C4-2B (cell line): ENCODE measurements around the gene IWS1.
"Not testable (repeated sequence)": the region's sequence is repeated elsewhere in the genome, so short reads cannot be mapped to it uniquely, and the experiment has no call there.

Experiments used
- H3K27ac ChIP-seq: fragments of 450-650 bp; 2 replicates; pipeline ENCODE4 v1.5.1; 2017
- ZFX ChIP-seq: fragments of 450-650 bp; IDR thresholded peaks from 2 replicates; pipeline ENCODE4 v1.6.1; 2017
- TF ChIP-seq, protein P1 (sequence below): fragments of 450-650 bp; conservative IDR thresholded peaks from 2 replicates; pipeline ENCODE4 v1.5.1; 2017; ENCODE audit warnings: mild to moderate bottlenecking

Gene IWS1

DNA sequence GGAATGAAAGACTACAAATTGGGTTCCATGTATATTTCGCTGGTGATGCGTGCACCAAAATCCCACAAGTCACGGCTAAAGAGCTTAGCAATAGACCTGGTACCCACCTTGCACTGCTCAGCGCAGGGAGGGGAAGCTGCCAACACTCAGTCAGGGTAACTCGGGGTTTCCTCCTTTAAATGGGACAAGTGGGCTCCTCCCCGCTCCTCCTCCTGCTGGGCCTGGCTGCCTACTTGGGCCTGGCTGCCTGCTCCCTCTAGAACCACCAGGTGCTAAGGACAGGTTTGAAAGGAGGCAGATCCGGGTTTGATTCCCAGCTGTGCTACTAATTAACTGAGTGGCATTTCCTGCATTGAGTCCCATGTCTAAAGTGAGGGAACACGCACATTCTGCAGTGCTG, 32.6 kb upstream of the IWS1 start:
- TF ChIP-seq, protein P1, sequence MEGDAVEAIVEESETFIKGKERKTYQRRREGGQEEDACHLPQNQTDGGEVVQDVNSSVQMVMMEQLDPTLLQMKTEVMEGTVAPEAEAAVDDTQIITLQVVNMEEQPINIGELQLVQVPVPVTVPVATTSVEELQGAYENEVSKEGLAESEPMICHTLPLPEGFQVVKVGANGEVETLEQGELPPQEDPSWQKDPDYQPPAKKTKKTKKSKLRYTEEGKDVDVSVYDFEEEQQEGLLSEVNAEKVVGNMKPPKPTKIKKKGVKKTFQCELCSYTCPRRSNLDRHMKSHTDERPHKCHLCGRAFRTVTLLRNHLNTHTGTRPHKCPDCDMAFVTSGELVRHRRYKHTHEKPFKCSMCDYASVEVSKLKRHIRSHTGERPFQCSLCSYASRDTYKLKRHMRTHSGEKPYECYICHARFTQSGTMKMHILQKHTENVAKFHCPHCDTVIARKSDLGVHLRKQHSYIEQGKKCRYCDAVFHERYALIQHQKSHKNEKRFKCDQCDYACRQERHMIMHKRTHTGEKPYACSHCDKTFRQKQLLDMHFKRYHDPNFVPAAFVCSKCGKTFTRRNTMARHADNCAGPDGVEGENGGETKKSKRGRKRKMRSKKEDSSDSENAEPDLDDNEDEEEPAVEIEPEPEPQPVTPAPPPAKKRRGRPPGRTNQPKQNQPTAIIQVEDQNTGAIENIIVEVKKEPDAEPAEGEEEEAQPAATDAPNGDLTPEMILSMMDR = no peak
- no peak for TF ChIP-seq ZFX
- no peak overlapping the region for H3K27ac ChIP-seq

DNA sequence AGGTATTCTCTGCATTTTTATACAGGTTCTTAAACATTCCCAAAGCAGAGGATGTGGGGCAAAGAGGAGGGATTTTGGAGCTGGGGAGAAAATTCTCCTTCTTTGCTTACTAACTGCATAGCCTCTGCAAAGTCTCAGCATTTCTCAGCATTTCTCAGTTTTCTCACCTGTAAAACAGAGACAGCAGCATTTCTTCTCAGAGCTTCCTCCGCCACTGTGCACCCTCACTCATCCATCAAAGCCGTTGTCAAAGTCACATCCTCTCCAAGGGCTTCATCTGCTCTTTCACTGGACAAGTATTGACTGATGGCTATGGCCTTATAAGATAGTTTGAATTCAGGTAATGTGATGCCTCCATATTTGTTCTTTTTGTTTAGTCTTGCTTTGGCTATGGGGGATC, 26.6 kb upstream of the IWS1 start:
- TF ChIP-seq, protein P1 = no peak
- TF ChIP-seq ZFX = no peak
- no peak overlapping the region for H3K27ac ChIP-seq

DNA sequence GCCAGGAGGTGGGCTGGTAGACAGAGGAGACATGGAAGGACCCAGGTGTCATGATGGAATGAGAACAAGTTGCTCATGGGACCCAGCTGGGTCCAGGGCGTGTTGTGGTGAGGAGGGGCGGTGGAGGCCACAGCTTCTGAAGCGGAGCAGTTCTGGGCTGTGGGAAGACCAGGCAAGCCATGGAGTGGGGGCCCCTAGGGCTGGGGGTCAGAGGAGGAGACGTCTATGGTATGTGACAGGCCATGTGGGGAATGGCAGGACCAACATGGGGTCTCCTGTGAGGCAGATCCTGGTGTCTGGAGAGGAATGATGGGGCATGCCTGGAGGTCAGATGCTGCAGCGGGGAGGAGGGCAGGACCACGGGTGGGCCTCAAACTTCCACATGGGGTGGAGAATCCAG, 26.0 kb upstream of the IWS1 start:
- TF ChIP-seq, protein P1 = no peak
- TF ChIP-seq ZFX = no peak
- no peak overlapping the region for H3K27ac ChIP-seq

DNA sequence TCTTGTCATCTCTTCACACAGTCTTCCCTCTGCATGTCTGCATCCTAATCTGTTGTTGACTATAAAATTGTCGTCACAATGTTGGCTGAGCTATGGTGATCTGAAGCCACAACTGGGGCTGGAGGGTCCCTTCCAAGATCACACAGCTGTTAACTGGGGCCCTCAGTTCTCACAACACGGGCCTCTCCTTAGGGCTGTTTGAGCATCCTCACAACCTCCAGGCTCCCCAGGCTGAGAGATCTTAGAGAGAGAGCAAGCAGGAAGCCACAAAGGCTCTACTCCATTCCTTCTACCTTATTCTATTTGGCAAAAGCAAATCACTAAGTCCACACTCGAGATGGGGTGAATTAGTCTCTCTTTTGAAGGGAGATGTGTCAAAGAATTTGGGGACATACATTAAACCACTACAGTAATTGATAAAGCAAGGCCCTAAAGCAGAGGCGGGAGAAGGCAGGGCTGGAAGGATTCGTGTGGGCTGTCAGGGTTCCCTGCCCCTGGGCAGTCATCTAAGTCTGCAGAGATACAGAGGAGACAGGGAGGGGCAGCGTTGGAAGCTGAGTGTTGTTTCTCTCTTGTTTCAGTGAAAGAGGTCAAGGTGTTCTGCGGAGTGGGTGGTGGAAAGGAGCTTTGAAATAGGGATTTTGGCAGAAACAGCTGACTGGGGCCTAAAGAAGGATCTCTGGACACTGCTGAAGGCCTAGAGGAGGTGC, 25.1 kb upstream of the IWS1 start:
- TF ChIP-seq, protein P1 = no peak
- TF ChIP-seq ZFX = no peak
- no peak overlapping the region for H3K27ac ChIP-seq

DNA sequence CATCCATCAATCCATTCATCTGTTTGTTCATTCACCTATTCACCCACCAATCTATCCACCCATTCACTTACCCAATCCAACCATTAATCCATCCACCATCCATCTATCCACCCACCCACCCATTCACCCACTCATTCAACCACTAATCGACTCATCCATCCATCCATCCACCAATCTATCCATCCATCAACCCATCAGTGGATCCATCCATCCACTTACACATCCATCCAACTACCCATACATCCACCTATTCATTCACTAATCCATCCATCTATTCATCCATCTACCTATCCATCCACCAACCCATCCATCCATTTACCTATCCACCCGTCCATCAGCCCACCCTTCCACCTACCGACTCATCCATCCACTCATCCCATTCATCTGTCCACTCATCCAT, 20.5 kb upstream of the IWS1 start:
- TF ChIP-seq, protein P1 = no peak
- TF ChIP-seq ZFX = no peak
- H3K27ac ChIP-seq = no peak overlapping the region

DNA sequence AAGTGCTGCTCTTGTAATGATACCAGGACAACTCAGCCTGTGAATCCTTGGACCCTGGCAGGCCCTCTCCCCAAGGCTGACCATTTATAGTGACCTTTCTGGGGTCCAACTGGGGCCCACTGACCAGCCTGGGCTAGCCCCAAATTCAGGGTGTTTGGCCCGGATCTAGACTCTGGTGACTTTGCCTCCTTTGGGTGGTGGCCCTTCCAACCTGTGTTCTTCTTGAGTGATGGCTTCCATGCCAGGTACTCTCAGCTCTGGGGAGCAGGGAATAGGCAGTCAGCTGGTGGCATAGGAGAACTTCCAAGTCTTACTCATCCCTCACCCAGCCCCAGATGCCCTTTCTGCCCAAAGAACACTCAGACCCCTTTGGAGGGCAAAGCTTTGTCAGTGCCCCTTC, 19.5 kb upstream of the IWS1 start:
- no peak for TF ChIP-seq ZFX
- TF ChIP-seq, protein P1 = no peak
- no peak overlapping the region for H3K27ac ChIP-seq

DNA sequence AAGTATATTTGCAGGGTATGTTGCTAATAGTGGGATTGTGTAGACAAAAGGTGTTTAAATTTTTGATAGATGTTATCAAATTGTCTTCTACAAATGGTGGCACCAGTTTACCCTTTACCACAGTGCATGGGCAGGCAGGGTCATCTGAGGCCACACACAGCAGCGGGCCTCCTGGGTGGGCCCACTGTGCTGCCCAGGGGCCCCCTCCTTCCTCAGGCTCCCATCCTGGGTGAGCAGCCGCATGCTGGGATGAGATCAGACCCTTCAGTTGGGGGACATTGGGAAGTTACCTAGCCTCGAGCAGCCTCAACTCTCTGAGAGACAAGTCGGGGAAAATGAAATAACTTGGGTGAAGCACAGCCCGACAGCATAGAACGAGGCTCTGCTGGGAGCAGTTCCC, 18.9 kb upstream of the IWS1 start:
- no peak overlapping the region for H3K27ac ChIP-seq
- no peak for TF ChIP-seq ZFX
- TF ChIP-seq, protein P1 = no peak

DNA sequence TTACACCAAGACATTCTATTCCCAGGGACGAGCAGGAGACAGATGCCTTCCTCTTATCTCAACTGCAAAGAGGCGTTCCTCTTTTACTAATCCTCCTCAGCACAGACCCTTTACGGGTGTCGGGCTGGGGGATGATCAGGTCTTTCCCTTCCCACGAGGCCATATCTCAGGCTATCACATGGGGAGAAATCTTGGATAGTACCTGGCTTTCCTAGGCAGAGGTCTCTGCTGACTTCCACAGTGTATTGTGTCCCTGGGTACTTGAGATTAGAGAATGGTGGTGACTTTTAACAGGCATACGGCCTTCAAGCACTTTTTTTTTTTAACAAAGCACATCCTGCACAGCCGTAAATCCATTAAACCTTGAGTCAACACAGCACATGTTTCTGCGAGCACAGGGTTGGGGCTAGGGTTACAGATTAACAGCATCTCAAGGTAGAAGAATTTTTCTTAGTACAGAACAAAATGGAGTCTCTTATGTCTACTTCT, 16.8 kb upstream of the IWS1 start:
- not testable (repeated sequence) for H3K27ac ChIP-seq
